Caco-2 (cell line): ENCODE results near the gene SGTA. TPM values are rescaled to one million over a fixed set of nuclear protein-coding genes. Genes with fewer than 3 reads are reported as not detected.

Experiments used
- BruUV-seq: library from RNA; stranded (reverse); fragments of 400-500 nt; replicated peaks from 2 replicates; lab custom pipeline; 2021; lab: Mats Ljungman, UMichigan
- CTCF ChIA-PET: fragments of 300-600 bp; sonication (Branson Sonifier 250); formaldehyde crosslinking; loops from one replicate; lab custom pipeline; 2022; ENCODE audit warnings: antibody characterized with exemption; lab: Charles Lee
- POLR2A ChIA-PET: fragments of 300-600 bp; sonication (Branson Sonifier 250); formaldehyde crosslinking; loops from one replicate; lab custom pipeline; 2022; ENCODE audit warnings: antibody characterized with exemption; lab: Charles Lee
- DNase-seq, 2 experiments: peaks; one replicate each; pipeline versions ENCODE4 v3.0.0 to v3.0.0-alpha.2; 2020 to 2022
- H3K27me3 ChIP-seq: replicated peaks from 2 replicates; pipeline ENCODE4 v1.6.0; 2011; ENCODE audit warnings: low read length; ENCODE audit not compliant: control insufficient read depth, insufficient read depth
- H3K36me3 ChIP-seq: 2 replicates; pipeline ENCODE4 v1.5.1; 2011; ENCODE audit warnings: low read length; ENCODE audit not compliant: control insufficient read depth, insufficient read depth
- H3K4me1 ChIP-seq: fragments of 250-450 bp; sonication (Bioruptor Pico); 2 replicates; pipeline ENCODE4 v1.5.1; 2020; ENCODE audit warnings: mild to moderate bottlenecking
- H3K4me3 ChIP-seq: 2 replicates; pipeline ENCODE4 v1.5.1; 2011; ENCODE audit warnings: low read depth, mild to moderate bottlenecking, control low read depth, low read length
- H3K9me3 ChIP-seq: fragments of 250-450 bp; sonication (Bioruptor Pico); 2 replicates; pipeline ENCODE4 v1.5.1; 2020; ENCODE audit warnings: mild to moderate bottlenecking, moderate library complexity
- H3K27ac Mint-ChIP-seq: one replicate; pipeline ENCODE4 v1.8.0; 2022; ENCODE audit warnings: mixed read lengths; ENCODE audit not compliant: unreplicated experiment
- H3K27me3 Mint-ChIP-seq: one replicate; pipeline ENCODE4 v1.8.0; 2022; ENCODE audit warnings: mixed read lengths; ENCODE audit not compliant: insufficient read depth, unreplicated experiment
- H3K36me3 Mint-ChIP-seq: one replicate; pipeline ENCODE4 v1.8.0; 2022; ENCODE audit warnings: mild to moderate bottlenecking, mixed read lengths; ENCODE audit not compliant: insufficient read depth, unreplicated experiment
- H3K4me1 Mint-ChIP-seq: one replicate; pipeline ENCODE4 v1.8.0; 2022; ENCODE audit warnings: low read depth, mixed read lengths; ENCODE audit not compliant: unreplicated experiment
- H3K4me3 Mint-ChIP-seq: one replicate; pipeline ENCODE4 v1.8.0; 2022; ENCODE audit warnings: mild to moderate bottlenecking, moderate library complexity, mixed read lengths; ENCODE audit not compliant: unreplicated experiment
- H3K9me3 Mint-ChIP-seq: one replicate; pipeline ENCODE4 v1.8.0; 2022; ENCODE audit warnings: mixed read lengths; ENCODE audit not compliant: unreplicated experiment
- CTCF ChIP-seq, 2 experiments: fragments of 200-600 bp in 1 of 2; IDR thresholded peaks; 1 replicate in 1 of 2; 2 replicates in 1 of 2; pipeline versions ENCODE4 v1.5.1 to v1.8.0; 2011 to 2022; ENCODE audit warnings: antibody characterized with exemption in 1 of 2, control low read depth in 1 of 2, inconsistent platforms in 1 of 2, low read depth in 1 of 2, low read length in 1 of 2, mild to moderate bottlenecking in 1 of 2, moderate library complexity in 1 of 2; ENCODE audit not compliant: insufficient read depth in 1 of 2, severe bottlenecking in 1 of 2, unreplicated experiment in 1 of 2
- intact Hi-C: fragments of 100-400 bp; cut with micrococcal nuclease; formaldehyde crosslinking; loops from one replicate; pipeline ENCODE4 v1.10.0; 2022; ENCODE audit not compliant: unreplicated experiment
- total RNA-seq: library from RNA; stranded (reverse); gene quantifications from 2 replicates; pipeline ENCODE4 v1.2.3, GENCODE V29; 2022

The SGTA gene
- total RNA-seq, 1 experiment from 2014 or later: 90.1 TPM

- CTCF ChIA-PET: no interaction called here
- no peak for DNase-seq
- intact Hi-C loops: no loop called here
- POLR2A ChIA-PET: no interaction called here
- H3K9me3 Mint-ChIP-seq: no peaks in the 10 kb centered on the region
- H3K27me3 ChIP-seq: no peaks in the 10 kb centered on the region
- H3K4me3 ChIP-seq: no peak overlapping the region
- H3K4me1 Mint-ChIP-seq: no peaks in the 10 kb centered on the region
- H3K4me1 ChIP-seq: no peaks in the 10 kb centered on the region
- no peaks in the 10 kb centered on the region; the same call in 1 of the 2 replicates for H3K36me3 ChIP-seq
- H3K36me3 Mint-ChIP-seq: peaks cover 80% of the 10 kb centered on the region
- TF ChIP-seq CTCF (IDR thresholded peaks at IDR 0.05; ENCODE audit: insufficient read depth in 1 of 2, low read depth in 1 of 2, low read length in 1 of 2, severe bottlenecking in 1 of 2, unreplicated experiment in 1 of 2): no peak
- no TSS peak for BruUV-seq
- no peaks in the 10 kb centered on the region for H3K9me3 ChIP-seq
- no peak overlapping the region for H3K4me3 Mint-ChIP-seq
- no peaks in the 10 kb centered on the region for H3K27me3 Mint-ChIP-seq
- H3K27ac Mint-ChIP-seq: no peak overlapping the region
Observed at GRCh38 chr19:2759965-2760364, 23.1 kb downstream of the SGTA start.

- H3K4me3 ChIP-seq: no peak overlapping the region
- no peaks in the 10 kb centered on the region for H3K27me3 Mint-ChIP-seq
- ChIA-PET POLR2A (no interaction called here), CTCF (no interaction called here)
- peaks cover 78% of the 10 kb centered on the region for H3K36me3 Mint-ChIP-seq
- no peaks in the 10 kb centered on the region for H3K27me3 ChIP-seq
- no TSS peak for BruUV-seq
- TF ChIP-seq CTCF (IDR thresholded peaks at IDR 0.05; ENCODE audit: insufficient read depth in 1 of 2, low read depth in 1 of 2, low read length in 1 of 2, severe bottlenecking in 1 of 2, unreplicated experiment in 1 of 2): no peak
- no peak overlapping the region for H3K27ac Mint-ChIP-seq
- no peaks in the 10 kb centered on the region for H3K9me3 ChIP-seq
- no peak for DNase-seq
- no peaks in the 10 kb centered on the region for H3K9me3 Mint-ChIP-seq
- no peaks in the 10 kb centered on the region for H3K4me1 ChIP-seq
- H3K36me3 ChIP-seq: no peaks in the 10 kb centered on the region; the same call in 1 of the 2 replicates
- no peaks in the 10 kb centered on the region for H3K4me1 Mint-ChIP-seq
- intact Hi-C loops: no loop called here
- no peak overlapping the region for H3K4me3 Mint-ChIP-seq
Observed at GRCh38 chr19:2759362-2759761, 23.7 kb downstream of the SGTA start.

- CTCF ChIA-PET: no interaction called here
- no peak for TF ChIP-seq CTCF (IDR thresholded peaks at IDR 0.05; ENCODE audit: insufficient read depth in 1 of 2, low read depth in 1 of 2, low read length in 1 of 2, severe bottlenecking in 1 of 2, unreplicated experiment in 1 of 2)
- intact Hi-C loops: no loop called here
- H3K9me3 ChIP-seq: no peaks in the 10 kb centered on the region
- H3K27me3 ChIP-seq: no peaks in the 10 kb centered on the region
- Mint-ChIP-seq H3K27me3 (no peaks in the 10 kb centered on the region), H3K27ac (no peak overlapping the region), H3K4me3 (no peak overlapping the region), H3K9me3 (no peaks in the 10 kb centered on the region), H3K4me1 (no peaks in the 10 kb centered on the region), H3K36me3 (peaks cover 82% of the 10 kb centered on the region)
- H3K36me3 ChIP-seq: no peaks in the 10 kb centered on the region; the same call in 1 of the 2 replicates
- no peaks in the 10 kb centered on the region for H3K4me1 ChIP-seq
- POLR2A ChIA-PET: interaction anchor here (0.7 kb wide), 1 partner anchor 19 kb away, joined by 3 read pairs; no protein-coding TSS in a partner anchor
- no TSS peak for BruUV-seq
- no peak overlapping the region for H3K4me3 ChIP-seq
- no peak for DNase-seq
Observed at GRCh38 chr19:2758601-2759313, 24.3 kb downstream of the SGTA start.
